Measurements from ENCODE around the gene MED25.

DNA sequence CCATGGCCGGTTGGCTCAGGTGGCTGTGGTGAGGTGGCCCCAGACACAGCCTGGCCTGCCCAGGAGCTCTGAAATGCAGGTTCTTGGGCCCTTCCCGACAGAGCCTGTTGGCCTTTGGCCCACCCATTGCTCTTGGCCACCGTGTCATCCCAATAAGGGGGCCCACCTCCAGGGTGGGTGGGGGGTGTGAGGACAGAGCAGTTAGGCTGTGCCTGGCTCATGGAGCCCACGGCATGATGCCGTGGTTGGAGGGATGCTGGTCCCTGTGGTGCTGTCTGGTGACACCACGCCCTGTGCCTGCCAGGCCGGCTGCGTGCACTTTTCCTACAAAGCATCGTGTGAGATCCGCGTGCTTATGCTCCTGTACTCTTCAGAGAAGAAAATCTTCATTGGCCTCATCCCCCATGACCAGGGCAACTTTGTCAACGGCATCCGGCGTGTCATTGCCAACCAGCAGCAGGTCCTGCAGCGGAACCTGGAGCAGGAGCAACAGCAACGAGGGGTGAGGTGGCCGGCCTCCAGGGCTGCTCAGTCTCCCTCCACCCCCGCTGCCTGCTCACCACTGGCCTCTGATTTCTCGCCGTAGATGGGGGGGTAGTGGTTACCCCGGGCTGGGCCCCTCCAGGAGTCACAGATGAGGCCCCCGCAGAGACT lies 41.7 kb downstream of the MED25 start:
- TF ChIP-seq POLR2A (IDR thresholded peaks at IDR 0.05; ENCODE audit: low read depth, low read length) (no peak), POLR2AphosphoS5 (IDR thresholded peaks at IDR 0.05; ENCODE audit: low read depth, low read length) (no peak; the same call in 1 of the 2 replicates), SPI1 (IDR thresholded peaks at IDR 0.05; ENCODE audit: low read depth, low read length) (no peak), TAF1 (IDR thresholded peaks at IDR 0.05; ENCODE audit: low read depth, low read length) (no peak), POU2F2 (IDR thresholded peaks at IDR 0.05; ENCODE audit: low read depth, low read length) (no peak), PAX5 (IDR thresholded peaks at IDR 0.05; ENCODE audit: insufficient read depth, low read length, severe bottlenecking) (no peak)
